HG03565 (cell line): ENCODE measurements around the gene SH3YL1.

ENCODE experiments used
- ATAC-seq: cut with Tn5 transposase; IDR thresholded peaks from one replicate; pipeline ENCODE4 v1.9.1; 2021; ENCODE audit warnings: mild to moderate bottlenecking, moderate library complexity; ENCODE audit not compliant: unreplicated experiment

Gene SH3YL1

GRCh38 chr2:263774-264492 lies at the start of gene SH3YL1:
Gene SH3YL1 (minus strand): TSS chr2:264032. CDS start chr2:263984, 48 bp downstream.
- ATAC-seq = peak; percentile 14

- ATAC-seq = no peak
Measured at GRCh38 chr2:310994-311393, 47.2 kb upstream of the SH3YL1 start.

GRCh38 chr2:309954-310510 lies 46.2 kb upstream of the SH3YL1 start:
- ATAC-seq = no peak

- no peak for ATAC-seq
Measured at GRCh38 chr2:309148-309953, 45.5 kb upstream of the SH3YL1 start.

- no peak for ATAC-seq
Measured at GRCh38 chr2:305366-305765, 41.5 kb upstream of the SH3YL1 start.

- no peak for ATAC-seq
Measured at GRCh38 chr2:296354-296753, 32.5 kb upstream of the SH3YL1 start.

GRCh38 chr2:295090-295489 lies 31.3 kb upstream of the SH3YL1 start:
- no peak for ATAC-seq

GRCh38 chr2:290090-290722 lies 26.4 kb upstream of the SH3YL1 start:
- no peak for ATAC-seq

- no peak for ATAC-seq
Measured at GRCh38 chr2:289362-290089, 25.7 kb upstream of the SH3YL1 start.

- no peak for ATAC-seq
Measured at GRCh38 chr2:288758-289361, 25.0 kb upstream of the SH3YL1 start.

- no peak for ATAC-seq
Measured at GRCh38 chr2:287911-288757, 24.3 kb upstream of the SH3YL1 start, which contains the start of gene ALKAL2. Gene ALKAL2 (minus strand): TSS chr2:288091. CDS start chr2:287835, 256 bp downstream.

GRCh38 chr2:287471-287885 lies 23.6 kb upstream of the SH3YL1 start:
- no peak for ATAC-seq

- ATAC-seq = no peak
Measured at GRCh38 chr2:286774-287392, 23.1 kb upstream of the SH3YL1 start.

- ATAC-seq = no peak
Measured at GRCh38 chr2:286035-286434, 22.2 kb upstream of the SH3YL1 start.

GRCh38 chr2:285531-285930 lies 21.7 kb upstream of the SH3YL1 start:
- no peak for ATAC-seq

- no peak for ATAC-seq
Measured at GRCh38 chr2:284896-285492, 21.2 kb upstream of the SH3YL1 start.

GRCh38 chr2:283996-284794 lies 20.4 kb upstream of the SH3YL1 start:
- ATAC-seq = no peak
